A673 (cell line): ENCODE results near the gene CMTM7.

Source experiments
- EZH2 ChIP-seq: fragments of 200-600 bp; sonication (generic); IDR thresholded peaks from 2 replicates; pipeline ENCODE4 v1.6.1; 2017; ENCODE audit warnings: borderline replicate concordance, low read depth, mild to moderate bottlenecking, mixed read lengths, antibody characterized with exemption, low read length; ENCODE audit not compliant: poor library complexity, severe bottlenecking
- TF ChIP-seq, protein P1 (sequence below): fragments of 300-800, 200-600 bp; sonication (generic); conservative IDR thresholded peaks from 2 replicates; pipeline ENCODE4 v1.5.1; 2017; ENCODE audit warnings: low read depth, mild to moderate bottlenecking, antibody characterized with exemption, low read length, moderate library complexity, mixed read lengths

DNA sequence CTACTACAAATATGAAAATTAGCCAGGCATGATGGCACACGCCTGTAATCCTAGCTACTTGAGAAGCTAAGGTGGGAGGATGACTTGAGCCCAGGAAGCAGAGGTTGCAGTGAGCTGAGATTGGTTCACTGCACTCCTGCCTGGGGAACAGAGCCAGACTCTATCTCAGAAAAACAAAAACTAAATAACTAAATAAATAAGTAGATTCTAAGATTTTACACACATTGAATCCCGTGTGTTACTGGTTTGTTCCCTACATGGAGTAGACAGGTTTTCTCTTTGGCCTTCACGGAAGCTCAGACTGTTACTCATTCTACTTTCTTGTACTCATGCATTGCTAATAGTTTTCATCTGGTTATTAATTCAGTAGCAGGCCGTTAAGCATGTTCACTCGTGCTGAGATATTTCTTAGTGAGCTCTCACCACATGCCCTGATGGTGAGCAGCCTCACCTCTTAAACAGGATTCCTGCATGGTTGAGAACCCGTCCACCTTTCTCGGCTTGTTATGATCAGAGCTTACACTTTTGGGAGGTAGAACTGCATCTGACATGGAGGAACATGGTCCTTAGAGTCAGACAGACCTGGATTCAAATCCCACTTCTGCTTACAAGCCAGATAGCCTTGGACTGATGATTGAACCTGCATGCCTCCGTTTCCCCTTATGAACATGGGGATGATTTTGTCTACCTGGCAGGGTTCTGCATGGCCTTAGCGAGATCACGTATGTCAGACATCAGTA lies 49.1 kb downstream of the CMTM7 start:
- TF ChIP-seq, protein P1, sequence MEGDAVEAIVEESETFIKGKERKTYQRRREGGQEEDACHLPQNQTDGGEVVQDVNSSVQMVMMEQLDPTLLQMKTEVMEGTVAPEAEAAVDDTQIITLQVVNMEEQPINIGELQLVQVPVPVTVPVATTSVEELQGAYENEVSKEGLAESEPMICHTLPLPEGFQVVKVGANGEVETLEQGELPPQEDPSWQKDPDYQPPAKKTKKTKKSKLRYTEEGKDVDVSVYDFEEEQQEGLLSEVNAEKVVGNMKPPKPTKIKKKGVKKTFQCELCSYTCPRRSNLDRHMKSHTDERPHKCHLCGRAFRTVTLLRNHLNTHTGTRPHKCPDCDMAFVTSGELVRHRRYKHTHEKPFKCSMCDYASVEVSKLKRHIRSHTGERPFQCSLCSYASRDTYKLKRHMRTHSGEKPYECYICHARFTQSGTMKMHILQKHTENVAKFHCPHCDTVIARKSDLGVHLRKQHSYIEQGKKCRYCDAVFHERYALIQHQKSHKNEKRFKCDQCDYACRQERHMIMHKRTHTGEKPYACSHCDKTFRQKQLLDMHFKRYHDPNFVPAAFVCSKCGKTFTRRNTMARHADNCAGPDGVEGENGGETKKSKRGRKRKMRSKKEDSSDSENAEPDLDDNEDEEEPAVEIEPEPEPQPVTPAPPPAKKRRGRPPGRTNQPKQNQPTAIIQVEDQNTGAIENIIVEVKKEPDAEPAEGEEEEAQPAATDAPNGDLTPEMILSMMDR, result no peak
- TF ChIP-seq EZH2, result no peak
